HG03139 (cell line): ENCODE measurements around the gene EXOC3L1.

ENCODE experiments used
- ATAC-seq: cut with Tn5 transposase; IDR thresholded peaks from one replicate; pipeline ENCODE4 v1.9.1; 2021; ENCODE audit not compliant: unreplicated experiment

Gene EXOC3L1

DNA sequence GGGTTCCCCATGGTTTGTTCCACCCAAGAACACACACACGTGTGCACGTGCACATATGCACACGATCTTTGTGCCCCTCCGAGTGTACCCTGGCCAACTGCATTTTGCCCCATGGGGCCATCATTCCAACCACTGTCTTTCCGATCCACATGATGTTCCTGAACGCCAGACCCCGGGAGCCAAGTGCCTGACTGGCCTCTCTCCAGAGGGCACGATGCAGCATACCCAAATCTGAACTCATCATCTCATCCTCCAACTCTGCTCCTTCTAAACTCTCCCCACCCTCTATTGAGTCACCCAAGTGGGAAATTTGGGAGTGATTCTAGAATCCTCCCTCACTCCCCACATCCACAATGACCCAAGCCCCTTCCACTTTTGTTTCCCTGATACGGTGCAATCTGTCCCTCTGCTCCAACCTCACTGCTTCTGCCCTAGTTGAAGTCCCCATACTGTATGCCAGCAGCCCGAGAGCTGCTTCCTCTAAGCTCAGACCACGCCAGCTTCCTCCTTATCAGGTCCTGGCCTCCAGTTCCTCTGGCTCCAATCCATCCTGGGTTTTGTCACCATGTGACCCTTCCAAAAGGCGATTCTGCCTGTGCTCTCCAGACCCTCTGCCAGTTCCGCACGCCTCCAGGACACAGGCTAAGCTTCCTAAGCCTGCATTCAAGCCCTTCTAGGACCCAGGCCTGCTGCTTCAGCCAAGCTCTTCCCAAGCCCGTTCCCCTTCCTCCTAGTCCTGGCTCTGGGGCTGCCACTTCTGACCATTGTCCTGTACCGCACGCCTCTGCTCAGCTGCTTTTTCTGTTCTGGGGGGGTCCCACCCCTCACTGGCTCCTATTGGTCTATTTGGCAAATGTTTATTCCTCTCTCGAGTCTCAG lies 26.9 kb upstream of the EXOC3L1 start:
- ATAC-seq = no peak

DNA sequence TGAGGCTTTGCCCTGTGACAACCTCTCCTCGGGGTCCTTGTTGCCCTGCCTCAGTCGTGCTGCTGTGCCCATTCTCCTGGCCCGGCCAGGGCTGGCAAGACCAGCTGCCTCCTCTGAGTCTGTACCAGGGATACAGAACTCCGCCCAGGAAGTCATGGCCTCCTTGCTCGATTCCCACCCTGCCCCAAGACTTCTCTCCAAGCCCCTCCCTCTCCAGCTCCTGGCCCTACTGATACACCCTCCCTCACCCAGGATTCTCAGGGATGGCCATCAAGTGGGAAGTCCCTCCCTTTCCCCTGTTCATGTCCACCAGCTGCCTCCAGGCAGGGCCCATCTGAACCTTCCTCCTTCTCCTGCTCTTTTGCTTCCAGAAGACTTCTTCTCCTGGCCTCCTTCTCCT lies 25.8 kb upstream of the EXOC3L1 start:
- ATAC-seq = no peak

DNA sequence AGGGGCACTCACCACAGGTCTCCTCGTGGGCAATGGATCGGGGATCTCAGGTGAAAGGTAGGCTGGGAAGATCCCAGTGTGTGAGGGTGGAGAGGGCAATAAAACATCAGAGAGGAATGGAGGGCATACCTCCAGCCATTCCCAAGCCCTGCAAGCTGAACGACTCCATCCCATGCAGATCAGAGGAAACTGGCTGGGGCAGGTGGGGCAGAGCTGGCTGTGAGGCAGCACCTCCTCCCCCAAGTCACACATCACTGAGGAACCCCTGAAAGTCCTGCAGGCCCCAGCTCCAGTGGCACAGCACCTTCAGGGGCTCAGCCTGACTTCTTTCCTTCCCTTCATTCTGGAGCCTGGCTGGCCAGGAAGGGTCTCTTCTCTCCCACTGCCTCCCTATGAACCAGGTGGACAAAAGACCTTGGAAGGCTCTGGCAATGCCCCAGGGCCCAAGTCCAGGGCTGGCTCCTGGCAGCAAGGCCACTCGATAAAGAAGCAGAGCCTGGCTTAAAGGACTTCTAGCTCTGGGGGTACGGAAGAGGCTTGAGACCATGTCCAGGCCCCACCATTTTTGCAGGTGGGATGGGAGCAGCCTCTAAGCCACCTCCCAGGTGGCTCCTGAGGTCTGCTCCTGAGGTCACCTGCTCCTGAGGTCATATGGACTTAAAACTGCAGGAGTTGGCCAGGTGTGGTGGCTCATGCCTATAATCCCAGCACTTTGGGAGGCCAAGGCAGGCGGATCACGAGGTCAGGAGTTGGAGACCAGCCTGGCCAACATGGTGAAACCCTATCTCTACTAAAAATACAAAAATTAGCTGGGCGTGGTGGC lies 23.5 kb upstream of the EXOC3L1 start:
- no peak for ATAC-seq

DNA sequence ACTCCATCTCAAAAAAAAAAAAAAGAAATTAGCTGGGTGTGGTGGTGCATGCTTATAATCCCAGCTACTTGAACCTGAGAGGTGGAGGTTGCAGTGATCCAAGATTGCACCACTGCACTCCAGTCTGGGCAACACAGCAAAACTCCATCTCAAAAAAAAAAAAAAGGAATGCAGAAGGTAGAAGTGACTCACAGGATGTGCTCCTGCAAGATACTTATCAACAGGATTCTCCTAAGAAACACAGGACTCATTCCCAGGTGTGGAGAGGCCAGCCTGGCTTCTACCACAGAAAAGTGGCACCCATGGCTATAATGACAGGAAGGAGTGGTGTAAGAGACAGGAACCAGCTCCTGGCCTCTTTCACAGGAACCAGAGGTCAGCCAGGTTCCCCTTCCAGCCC lies 22.8 kb upstream of the EXOC3L1 start:
- ATAC-seq = no peak

DNA sequence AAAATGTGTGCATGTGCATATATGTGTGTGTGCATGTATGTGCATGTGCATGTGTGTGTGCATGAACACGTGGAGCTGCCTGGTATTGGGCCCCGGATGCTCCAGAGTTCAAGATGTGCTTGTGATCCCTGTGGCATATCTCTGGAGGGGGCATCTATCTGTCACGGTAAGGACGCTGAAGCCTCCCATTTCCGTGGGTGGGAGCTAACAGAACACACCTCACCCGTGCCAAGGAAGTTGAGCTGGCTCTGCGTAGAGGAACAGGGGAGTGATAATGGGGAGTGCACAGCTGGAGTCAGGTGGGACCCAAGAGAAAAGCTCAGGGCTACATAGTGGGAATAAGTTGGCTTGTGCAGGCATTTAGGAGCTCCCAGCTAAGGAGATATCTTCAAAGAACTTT lies 21.7 kb upstream of the EXOC3L1 start:
- no peak for ATAC-seq

DNA sequence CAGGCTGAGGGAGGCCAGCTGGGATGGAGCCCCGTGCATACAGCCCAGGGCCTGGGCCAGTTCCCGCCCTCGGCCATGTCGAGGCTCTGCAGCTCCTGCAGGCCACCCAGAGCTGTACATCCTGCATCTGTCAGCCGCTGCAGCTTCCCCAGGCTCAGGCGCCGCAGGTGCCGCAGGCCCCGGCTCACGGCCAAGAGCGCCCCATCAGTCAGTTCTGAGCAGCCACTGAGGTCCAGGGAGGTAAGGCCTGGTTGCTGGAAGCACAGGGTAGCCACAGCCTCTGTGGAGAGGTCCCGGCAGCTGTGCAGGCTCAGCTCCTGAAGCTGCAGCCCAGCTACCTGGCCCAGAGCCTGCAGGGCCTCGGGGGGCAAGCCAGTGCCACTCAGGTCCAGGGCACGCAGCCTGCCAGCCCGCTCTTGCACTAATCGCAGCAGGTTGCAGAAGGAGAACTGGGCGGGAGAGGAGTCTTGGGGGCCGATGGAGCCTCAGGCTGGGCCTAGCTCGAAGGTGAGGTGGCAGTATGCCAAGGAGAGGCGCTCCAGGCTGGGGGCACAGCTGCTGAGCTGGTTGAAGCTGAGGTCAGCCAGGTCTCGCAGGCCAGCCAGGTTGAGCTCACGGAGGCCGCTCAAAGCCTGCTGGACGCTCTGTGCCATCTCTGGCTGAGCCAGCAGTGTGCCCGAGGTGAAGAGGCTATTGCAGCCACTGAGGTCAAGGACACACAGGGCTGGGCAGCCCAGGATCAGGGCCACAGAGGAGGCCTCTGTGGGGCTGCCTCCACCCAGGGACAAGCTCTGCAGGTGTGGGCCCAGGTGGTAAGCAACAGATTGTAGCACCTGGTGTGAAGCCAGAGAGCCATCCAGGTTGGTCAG lies 20.4 kb upstream of the EXOC3L1 start:
- ATAC-seq = no peak

DNA sequence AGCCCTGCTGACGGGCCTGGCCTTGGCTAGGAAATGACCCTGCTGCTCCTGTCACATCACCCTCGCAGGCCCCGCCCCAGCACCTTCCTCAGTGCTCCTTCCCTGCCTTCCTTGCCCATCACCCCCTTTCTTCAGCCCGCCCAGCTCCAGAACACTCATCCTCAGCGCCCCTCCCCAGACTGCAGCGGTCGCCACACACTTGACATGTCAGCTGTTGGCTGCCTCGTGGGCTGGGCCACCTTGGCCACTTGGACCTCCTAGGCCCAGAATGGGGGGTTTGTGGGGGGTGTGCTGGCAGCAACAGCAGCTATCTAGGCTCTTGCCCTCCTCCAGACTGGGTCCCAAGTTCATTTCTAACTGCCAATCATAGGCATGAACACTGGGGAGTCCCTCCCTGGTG lies 19.6 kb upstream of the EXOC3L1 start:
- ATAC-seq = no peak

DNA sequence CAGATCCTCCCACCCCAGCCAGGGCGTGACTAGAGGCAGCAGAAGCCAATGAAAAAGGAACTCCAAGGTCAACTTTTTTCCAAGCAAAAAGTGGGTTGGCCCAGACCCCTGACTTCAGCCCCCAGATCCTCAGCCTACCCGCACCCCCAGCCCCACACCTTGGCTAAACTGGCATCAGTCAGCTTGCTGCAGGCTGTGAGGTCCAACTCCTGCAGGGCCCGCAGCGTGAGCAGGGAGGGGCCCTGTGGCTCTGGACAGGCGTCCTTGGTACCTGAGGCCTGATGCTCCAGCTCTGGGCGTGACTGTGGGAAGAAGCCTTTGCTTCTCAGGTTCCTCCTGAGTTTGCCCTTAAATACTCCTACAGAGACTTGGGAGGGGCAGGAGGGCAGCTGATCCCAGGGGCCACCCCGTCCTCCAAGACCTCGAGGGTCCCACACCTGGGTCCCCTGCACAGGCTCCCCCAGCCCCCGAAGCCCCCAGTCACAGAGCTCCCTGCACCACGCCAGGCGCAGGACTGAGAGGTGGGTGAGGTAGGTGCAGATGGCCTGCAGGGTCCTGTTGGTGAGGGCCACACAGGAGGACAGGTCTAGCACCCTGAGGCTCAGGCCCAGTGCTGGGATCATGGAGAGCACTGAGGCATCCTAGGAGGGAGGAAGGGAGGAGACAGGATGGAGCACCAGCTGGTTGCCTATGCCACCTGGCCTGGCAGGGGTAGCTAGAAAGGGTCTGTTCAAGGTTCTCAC lies 18.4 kb upstream of the EXOC3L1 start:
- no peak for ATAC-seq

DNA sequence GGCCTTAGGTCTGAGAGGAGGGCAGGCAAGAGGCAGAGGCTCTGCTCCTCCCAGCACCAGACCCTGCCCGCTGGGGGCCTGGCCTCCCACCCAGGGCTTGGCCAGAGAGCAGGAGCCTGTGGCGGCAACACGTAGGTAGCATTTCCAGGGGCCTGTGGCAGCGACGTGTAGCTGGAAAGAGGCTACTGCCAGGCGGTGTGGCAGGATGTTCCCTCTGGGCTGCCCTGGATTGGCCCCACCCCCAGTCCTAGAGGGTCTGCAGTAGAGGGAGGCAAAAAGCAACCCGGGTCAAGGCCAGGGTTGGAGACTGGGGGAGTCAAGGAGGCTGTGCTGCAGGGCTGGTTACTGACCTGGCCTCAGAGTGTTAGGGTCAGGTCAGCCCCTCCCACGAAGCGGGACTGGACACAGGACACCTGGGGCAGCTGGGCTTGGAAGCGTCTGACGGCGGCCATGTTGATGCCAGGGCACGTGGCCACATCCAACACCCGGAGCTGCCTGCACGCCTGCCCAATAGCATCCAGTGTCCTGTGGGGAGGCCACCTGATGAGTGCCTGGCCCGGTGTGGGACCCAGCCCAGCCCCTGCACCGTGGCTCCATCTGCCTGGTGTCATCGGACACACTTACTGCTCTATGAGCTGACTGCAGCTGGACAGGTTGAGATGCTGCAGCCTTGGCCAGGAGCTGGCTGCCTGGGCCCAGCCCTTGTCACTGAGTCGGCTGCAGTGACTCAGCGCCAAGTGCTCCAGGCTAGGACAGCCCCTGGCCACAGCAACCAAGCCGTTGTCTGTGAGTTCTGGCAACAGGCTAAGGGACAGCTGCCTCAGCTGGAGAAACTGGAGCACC lies 17.5 kb upstream of the EXOC3L1 start:
- no peak for ATAC-seq

DNA sequence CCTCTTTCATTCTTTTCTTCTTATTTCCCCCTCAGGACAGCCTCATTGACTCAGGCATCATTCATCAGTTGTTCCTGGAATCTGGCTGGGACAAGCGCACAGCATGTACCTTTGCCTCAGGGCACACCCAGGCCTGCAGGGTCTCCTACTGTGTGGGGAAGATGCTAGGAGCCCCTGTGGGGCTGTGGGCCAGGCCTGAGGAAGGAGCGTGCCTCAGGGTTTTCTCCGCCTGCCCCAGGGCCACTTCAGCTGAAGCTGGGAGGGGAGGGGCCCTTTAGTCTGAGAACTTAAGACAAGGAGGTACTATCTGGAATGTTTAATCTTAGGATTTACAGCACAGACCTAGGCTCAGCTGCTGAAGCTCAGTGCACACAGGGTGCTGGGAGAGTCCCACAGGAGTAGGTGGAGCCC lies 16.9 kb upstream of the EXOC3L1 start:
- ATAC-seq = no peak

DNA sequence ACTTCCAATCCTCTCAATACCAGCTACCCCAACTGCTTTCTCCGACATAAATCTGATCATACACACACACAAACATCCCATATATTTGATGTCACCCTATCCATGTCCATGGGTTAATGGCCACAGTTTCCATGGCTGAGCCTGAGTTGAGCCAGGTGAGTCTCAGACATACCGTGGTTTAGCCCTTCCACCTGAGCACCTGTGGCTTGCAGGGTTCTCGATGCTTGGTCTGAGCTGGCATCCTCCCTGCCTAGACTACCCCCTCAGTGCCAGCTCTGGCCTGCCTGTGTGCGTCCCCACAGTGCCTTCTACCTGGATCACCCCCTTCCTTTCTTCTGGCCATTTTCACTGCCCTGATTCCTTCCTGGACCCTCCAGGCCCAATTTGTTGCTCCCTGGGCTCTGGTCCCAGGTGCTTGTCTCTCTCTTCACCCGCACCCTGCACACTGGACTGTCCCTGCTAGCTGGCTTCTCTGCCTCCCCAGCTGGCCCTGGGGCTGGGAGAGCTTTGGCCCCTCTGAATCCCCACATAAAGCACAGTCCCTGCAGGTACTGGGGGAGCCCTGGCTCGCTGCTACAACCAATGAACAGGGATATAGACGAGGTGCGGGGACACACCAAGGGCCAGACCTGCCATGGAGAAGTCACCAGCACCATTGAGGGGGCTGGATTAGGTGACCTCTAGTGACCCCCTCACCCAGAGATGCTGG lies 16.3 kb upstream of the EXOC3L1 start:
- ATAC-seq = no peak

DNA sequence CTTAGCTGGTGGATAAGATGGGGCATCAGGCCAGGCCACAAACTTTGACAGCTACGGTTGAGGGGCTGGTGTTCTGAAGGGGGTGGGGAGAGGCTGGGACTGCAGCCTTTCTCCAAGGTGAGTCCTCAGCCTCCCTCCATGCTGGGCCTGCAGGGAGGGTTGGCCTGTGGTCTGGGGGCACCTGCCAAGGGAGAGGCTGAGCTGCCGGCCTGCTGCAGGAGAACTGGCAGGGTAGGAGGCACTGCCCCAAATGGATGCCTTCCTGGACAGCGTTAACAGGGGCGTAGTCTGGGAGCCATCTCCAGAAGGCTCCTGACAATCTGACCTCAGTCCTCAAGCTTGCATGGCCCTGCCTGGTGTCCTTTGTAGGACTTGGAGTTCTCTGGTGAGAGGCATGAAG lies 14.1 kb upstream of the EXOC3L1 start:
- no peak for ATAC-seq

DNA sequence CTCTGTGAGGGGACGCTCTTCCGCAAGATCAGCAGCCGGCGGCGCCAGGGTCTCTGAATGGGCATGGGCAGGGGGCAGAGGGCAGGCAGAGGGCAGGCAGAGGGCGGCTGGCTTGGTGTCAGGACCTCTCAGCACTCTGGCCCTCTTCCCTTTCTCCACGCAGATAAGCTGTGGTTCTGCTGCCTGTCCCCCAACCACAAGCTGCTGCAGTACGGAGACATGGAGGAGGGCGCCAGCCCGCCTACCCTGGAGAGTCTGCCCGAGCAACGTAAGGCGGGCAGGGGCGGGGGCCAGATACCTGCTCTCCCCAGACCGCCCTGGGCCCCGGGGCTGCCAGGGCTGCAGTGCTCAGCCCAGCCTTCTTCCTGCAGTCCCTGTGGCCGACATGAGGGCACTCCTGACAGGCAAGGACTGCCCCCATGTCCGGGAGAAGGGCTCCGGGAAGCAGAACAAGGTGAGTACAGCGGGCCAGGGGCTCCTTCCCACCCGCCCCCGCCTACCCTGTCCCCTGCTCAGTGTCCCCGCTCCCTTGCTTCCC lies 13.1 kb upstream of the EXOC3L1 start:
- no peak for ATAC-seq

DNA sequence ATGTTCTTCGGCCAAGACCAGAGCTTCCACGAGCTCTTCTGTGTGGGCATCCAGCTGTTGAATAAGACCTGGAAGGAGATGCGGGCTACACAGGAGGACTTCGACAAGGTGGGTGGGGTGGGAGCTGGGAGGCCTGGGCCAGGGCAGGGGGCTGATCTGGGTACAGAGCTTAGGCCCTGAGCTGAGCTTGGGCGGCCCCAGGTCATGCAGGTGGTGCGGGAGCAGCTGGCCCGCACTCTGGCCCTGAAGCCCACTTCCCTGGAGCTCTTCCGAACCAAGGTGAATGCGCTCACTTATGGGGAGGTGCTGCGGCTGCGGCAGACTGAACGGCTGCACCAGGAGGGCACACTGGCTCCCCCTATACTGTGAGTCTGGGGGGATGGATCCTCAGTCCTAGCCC lies 12.5 kb upstream of the EXOC3L1 start:
- ATAC-seq = no peak

DNA sequence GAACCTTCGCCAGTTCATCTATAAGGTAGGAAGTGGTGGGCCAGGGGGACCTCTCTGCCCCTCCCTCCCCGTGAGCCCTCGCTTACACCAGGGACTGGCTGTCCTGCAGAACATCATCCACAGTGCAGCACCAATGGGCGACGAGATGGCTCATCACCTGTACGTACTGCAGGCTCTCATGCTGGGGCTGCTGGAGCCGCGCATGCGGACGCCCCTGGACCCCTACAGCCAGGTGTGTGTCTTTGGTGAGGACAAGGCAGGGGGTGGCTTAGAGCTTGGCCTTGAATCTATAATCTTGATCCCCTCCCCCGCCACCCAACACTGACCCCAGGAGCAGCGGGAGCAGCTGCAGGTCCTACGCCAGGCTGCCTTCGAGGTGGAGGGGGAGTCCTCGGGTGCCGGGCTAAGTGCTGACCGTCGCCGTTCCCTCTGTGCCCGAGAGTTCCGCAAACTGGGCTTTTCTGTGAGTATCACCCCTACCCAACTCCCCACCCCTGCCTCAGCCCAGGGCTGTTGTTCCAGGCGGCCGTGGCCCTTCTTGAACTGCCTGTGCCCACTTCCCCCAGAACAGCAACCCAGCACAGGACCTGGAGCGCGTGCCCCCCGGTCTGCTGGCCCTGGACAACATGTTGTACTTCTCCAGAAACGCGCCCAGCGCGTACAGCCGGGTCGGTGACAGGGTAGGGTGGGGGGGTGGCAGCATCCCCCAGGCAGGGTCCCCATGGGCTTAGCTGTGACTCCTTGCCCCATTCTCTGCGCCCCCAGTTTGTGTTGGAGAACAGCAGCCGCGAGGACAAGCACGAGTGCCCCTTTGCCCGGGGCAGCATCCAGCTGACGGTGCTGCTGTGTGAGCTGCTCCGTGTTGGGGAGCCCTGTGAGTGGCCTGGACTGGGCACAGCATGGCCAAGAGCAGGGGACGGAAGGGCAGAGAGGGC lies 11.7 kb upstream of the EXOC3L1 start:
- ATAC-seq = no peak

DNA sequence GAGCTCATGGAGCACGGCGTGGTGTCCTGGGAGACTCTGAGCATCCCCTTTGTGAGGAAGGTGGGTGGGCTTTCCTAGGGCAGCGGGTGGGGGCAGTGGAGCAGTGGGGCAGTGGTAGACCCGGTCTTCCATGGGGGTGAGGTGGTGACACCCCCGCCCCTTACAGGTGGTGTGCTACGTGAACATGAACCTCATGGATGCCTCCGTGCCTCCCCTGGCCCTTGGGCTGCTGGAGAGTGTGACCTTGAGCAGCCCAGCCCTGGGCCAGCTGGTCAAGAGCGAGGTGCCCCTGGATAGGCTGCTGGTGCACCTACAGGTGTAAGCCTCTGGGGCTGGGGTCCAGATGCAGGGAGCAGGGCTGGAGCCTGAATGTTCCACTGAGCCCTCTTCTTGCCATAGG lies 10.6 kb upstream of the EXOC3L1 start:
- ATAC-seq = no peak

DNA sequence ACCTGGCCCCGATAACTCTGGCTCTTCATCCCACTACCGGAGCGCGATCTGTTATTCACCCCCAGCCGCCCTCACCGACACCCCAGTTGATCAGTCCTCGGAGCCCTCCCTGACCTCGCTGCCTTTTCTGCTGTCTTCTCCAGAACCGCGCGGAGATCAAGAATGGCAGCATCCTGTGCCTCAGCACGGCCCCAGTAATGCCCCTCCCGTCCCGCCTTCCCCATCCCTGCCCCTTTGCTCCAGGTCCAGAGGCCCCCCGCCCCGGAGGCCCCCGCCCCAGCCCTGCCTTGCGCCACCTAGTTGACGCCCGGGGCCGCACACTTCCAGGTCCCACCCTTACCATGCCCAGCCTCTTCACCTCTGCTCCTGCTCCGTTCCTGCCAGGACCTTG lies 9.9 kb upstream of the EXOC3L1 start:
- ATAC-seq = no peak
